Neural cell (in vitro differentiated cells): ENCODE results near the gene CAPN7. TPM values are rescaled to one million over a fixed set of nuclear protein-coding genes. Genes with fewer than 3 reads are reported as not detected.

ENCODE experiments used
- H2AFZ ChIP-seq: fragments of 200-600, 300-800 bp; sonication (generic), shearing (Covaris generic); 2 replicates; pipeline ENCODE4 v1.6.0; 2014; ENCODE audit warnings: low read depth, mild to moderate bottlenecking, antibody characterized with exemption, low read length, moderate library complexity
- H3F3A ChIP-seq: fragments of 200-600 bp; shearing (Covaris generic); 2 replicates; pipeline ENCODE4 v1.6.1; 2016; ENCODE audit warnings: mild to moderate bottlenecking, moderate library complexity, mixed read lengths, antibody characterized with exemption, low read length; ENCODE audit not compliant: insufficient read depth, poor library complexity, severe bottlenecking
- H3K27ac ChIP-seq: fragments of 200-600, 300-800 bp; sonication (generic), shearing (Covaris generic); 2 replicates; pipeline ENCODE4 v1.5.1; 2014; ENCODE audit warnings: mild to moderate bottlenecking, low read length, moderate library complexity
- H3K27me3 ChIP-seq: fragments of 300-800, 200-600 bp; sonication (generic), shearing (Covaris generic); 2 replicates; pipeline ENCODE4 v1.6.0; 2014; ENCODE audit warnings: mild to moderate bottlenecking, low read depth, low read length, moderate library complexity; ENCODE audit not compliant: insufficient read depth
- H3K36me3 ChIP-seq: fragments of 300-800, 200-600 bp; sonication (generic), shearing (Covaris generic); 2 replicates; pipeline ENCODE4 v1.5.1; 2014; ENCODE audit warnings: mild to moderate bottlenecking, antibody characterized with exemption, low read length, moderate library complexity; ENCODE audit not compliant: insufficient read depth
- H3K4me2 ChIP-seq: fragments of 300-800, 200-600 bp; sonication (generic), shearing (Covaris generic); 2 replicates; pipeline ENCODE4 v1.6.0; 2014; ENCODE audit warnings: mild to moderate bottlenecking, low read length
- H3K4me3 ChIP-seq: fragments of 300-800, 200-600 bp; sonication (generic), shearing (Covaris generic); 2 replicates; pipeline ENCODE4 v1.5.1; 2014; ENCODE audit warnings: mild to moderate bottlenecking, low read length, moderate library complexity
- H3K79me2 ChIP-seq: fragments of 200-600 bp; shearing (Covaris generic); replicated peaks from 2 replicates; pipeline ENCODE4 v1.6.0; 2014; ENCODE audit warnings: mild to moderate bottlenecking, low read length, moderate library complexity; ENCODE audit not compliant: insufficient read depth
- H3K9ac ChIP-seq: fragments of 300-800, 200-600 bp; sonication (generic), shearing (Covaris generic); 2 replicates; pipeline ENCODE4 v1.6.1; 2016; ENCODE audit warnings: mild to moderate bottlenecking, low read length, mixed read lengths
- H3K9me2 ChIP-seq: fragments of 200-600 bp; shearing (Covaris generic); 2 replicates; pipeline ENCODE4 v1.6.1; 2016; ENCODE audit warnings: mild to moderate bottlenecking, low read length, mixed read lengths; ENCODE audit not compliant: insufficient read depth
- H3K9me3 ChIP-seq: fragments of 200-600, 300-800 bp; sonication (generic), shearing (Covaris generic); 2 replicates; pipeline ENCODE4 v1.6.1; 2016; ENCODE audit warnings: mild to moderate bottlenecking, mixed run types, low read length, moderate library complexity, mixed read lengths
- H4K20me1 ChIP-seq: fragments of 200-600 bp; shearing (Covaris generic); 2 replicates; pipeline ENCODE4 v1.6.1; 2016; ENCODE audit warnings: mild to moderate bottlenecking, mixed run types; ENCODE audit not compliant: insufficient read depth
- EP300 ChIP-seq: fragments of 450-650 bp; conservative IDR thresholded peaks from 2 replicates; pipeline ENCODE4 v1.6.1; 2014; ENCODE audit warnings: antibody characterized with exemption, mild to moderate bottlenecking, moderate library complexity; ENCODE audit not compliant: poor library complexity, severe bottlenecking
- EZH2 ChIP-seq: fragments of 200-600, 300-800 bp; shearing (Covaris generic), sonication (generic); IDR thresholded peaks from 2 replicates; pipeline ENCODE4 v1.6.1; 2014; ENCODE audit warnings: antibody characterized with exemption, low read length, borderline replicate concordance, mild to moderate bottlenecking; ENCODE audit not compliant: insufficient read depth, poor library complexity, severe bottlenecking
- MXI1 ChIP-seq: fragments of 450-650 bp; conservative IDR thresholded peaks from 2 replicates; pipeline ENCODE4 v1.6.1; 2014; ENCODE audit warnings: antibody characterized with exemption, mild to moderate bottlenecking; ENCODE audit not compliant: poor library complexity, severe bottlenecking
- POLR2AphosphoS5 ChIP-seq: IDR thresholded peaks from 2 replicates; pipeline ENCODE4 v1.6.1; 2012
- RAD21 ChIP-seq: fragments of 450-650 bp; conservative IDR thresholded peaks from 2 replicates; pipeline ENCODE4 v1.6.1; 2014; ENCODE audit warnings: antibody characterized with exemption, mild to moderate bottlenecking, moderate library complexity
- SMC3 ChIP-seq: fragments of 450-650 bp; conservative IDR thresholded peaks from 2 replicates; pipeline ENCODE4 v1.6.1; 2014; ENCODE audit warnings: antibody characterized with exemption, mild to moderate bottlenecking, moderate library complexity; ENCODE audit not compliant: poor library complexity
- TAF1 ChIP-seq: IDR thresholded peaks from 2 replicates; pipeline ENCODE4 v1.6.1; 2012; ENCODE audit warnings: low read depth
- polyA plus RNA-seq: library from polyadenylated mRNA; depleted of rRNA; stranded (reverse); fragments of >200 nt; gene quantifications from 2 replicates; pipeline ENCODE4 v1.2.3, GENCODE V29; 2014
- TF ChIP-seq, protein P1 (sequence below): IDR thresholded peaks from 2 replicates; pipeline ENCODE4 v1.6.1; 2012; ENCODE audit warnings: borderline replicate concordance
- TF ChIP-seq, protein P2 (sequence below): fragments of 450-650 bp; IDR thresholded peaks from 2 replicates; pipeline ENCODE4 v1.5.1; 2014; ENCODE audit warnings: antibody characterized with exemption, mild to moderate bottlenecking, moderate library complexity; ENCODE audit not compliant: poor library complexity, severe bottlenecking

Gene CAPN7
- polyA plus RNA-seq, 1 donor from 2014 or later = 60.9 TPM

- no peaks in the 10 kb centered on the region for H4K20me1 ChIP-seq
- no peaks in the 10 kb centered on the region for H3K9me2 ChIP-seq
- TF ChIP-seq, protein P1, sequence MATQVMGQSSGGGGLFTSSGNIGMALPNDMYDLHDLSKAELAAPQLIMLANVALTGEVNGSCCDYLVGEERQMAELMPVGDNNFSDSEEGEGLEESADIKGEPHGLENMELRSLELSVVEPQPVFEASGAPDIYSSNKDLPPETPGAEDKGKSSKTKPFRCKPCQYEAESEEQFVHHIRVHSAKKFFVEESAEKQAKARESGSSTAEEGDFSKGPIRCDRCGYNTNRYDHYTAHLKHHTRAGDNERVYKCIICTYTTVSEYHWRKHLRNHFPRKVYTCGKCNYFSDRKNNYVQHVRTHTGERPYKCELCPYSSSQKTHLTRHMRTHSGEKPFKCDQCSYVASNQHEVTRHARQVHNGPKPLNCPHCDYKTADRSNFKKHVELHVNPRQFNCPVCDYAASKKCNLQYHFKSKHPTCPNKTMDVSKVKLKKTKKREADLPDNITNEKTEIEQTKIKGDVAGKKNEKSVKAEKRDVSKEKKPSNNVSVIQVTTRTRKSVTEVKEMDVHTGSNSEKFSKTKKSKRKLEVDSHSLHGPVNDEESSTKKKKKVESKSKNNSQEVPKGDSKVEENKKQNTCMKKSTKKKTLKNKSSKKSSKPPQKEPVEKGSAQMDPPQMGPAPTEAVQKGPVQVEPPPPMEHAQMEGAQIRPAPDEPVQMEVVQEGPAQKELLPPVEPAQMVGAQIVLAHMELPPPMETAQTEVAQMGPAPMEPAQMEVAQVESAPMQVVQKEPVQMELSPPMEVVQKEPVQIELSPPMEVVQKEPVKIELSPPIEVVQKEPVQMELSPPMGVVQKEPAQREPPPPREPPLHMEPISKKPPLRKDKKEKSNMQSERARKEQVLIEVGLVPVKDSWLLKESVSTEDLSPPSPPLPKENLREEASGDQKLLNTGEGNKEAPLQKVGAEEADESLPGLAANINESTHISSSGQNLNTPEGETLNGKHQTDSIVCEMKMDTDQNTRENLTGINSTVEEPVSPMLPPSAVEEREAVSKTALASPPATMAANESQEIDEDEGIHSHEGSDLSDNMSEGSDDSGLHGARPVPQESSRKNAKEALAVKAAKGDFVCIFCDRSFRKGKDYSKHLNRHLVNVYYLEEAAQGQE = no peak
- TF ChIP-seq MXI1 (no peak), SMC3 (no peak), EP300 (no peak), RAD21 (no peak), TAF1 (no peak), POLR2AphosphoS5 (no peak), EZH2 (no peak)
- TF ChIP-seq, protein P2, sequence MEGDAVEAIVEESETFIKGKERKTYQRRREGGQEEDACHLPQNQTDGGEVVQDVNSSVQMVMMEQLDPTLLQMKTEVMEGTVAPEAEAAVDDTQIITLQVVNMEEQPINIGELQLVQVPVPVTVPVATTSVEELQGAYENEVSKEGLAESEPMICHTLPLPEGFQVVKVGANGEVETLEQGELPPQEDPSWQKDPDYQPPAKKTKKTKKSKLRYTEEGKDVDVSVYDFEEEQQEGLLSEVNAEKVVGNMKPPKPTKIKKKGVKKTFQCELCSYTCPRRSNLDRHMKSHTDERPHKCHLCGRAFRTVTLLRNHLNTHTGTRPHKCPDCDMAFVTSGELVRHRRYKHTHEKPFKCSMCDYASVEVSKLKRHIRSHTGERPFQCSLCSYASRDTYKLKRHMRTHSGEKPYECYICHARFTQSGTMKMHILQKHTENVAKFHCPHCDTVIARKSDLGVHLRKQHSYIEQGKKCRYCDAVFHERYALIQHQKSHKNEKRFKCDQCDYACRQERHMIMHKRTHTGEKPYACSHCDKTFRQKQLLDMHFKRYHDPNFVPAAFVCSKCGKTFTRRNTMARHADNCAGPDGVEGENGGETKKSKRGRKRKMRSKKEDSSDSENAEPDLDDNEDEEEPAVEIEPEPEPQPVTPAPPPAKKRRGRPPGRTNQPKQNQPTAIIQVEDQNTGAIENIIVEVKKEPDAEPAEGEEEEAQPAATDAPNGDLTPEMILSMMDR = no peak
- no peaks in the 10 kb centered on the region for H3K27me3 ChIP-seq
- no peaks in the 10 kb centered on the region for H3K79me2 ChIP-seq
- H3K9me3 ChIP-seq = no peaks in the 10 kb centered on the region
- H3K27ac ChIP-seq = no peak overlapping the region
- no peaks in the 10 kb centered on the region for H3K36me3 ChIP-seq
- no peak overlapping the region for H3K9ac ChIP-seq
- no peak overlapping the region for H3K4me3 ChIP-seq
- H3F3A ChIP-seq = no peaks in the 10 kb centered on the region
- H3K4me2 ChIP-seq = no peak overlapping the region
- H2AFZ ChIP-seq = no peak overlapping the region
Measured at GRCh38 chr3:15159501-15160136, 46.4 kb upstream of the CAPN7 start.

DNA sequence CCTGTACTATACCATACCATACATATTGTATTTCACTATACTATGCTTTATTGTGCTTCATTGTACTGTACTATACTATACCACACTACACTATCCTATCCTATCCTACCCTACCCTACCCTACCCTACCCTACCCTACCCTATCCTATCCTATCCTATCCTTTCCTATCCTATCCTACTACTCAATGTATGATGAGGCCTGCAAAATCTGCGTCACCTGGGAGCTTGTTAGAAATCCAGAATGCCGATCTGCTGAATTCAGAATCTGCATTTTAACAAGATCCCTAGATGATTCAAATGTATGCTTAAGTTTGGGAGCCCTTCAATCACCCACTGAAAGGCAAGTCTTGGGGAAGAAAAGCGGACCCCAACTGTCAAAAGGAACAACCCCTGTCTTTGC lies 45.4 kb upstream of the CAPN7 start:
- H3F3A ChIP-seq = no peaks in the 10 kb centered on the region
- no peak overlapping the region for H3K9ac ChIP-seq
- H3K79me2 ChIP-seq = no peaks in the 10 kb centered on the region
- H3K9me2 ChIP-seq = no peaks in the 10 kb centered on the region
- H3K27ac ChIP-seq = no peak overlapping the region
- H3K4me2 ChIP-seq = no peak overlapping the region
- no peaks in the 10 kb centered on the region for H3K27me3 ChIP-seq
- H4K20me1 ChIP-seq = no peaks in the 10 kb centered on the region
- TF ChIP-seq, protein P2 = no peak
- TF ChIP-seq EZH2 (no peak), RAD21 (no peak), POLR2AphosphoS5 (no peak), EP300 (no peak), SMC3 (no peak), MXI1 (no peak), TAF1 (no peak)
- TF ChIP-seq, protein P1 = no peak
- no peak overlapping the region for H3K4me3 ChIP-seq
- no peaks in the 10 kb centered on the region for H3K9me3 ChIP-seq
- H3K36me3 ChIP-seq = no peaks in the 10 kb centered on the region
- H2AFZ ChIP-seq = no peak overlapping the region
